HEK293 (cell line): ENCODE results near the gene NCKAP5.

ENCODE experiments used
- CTCF ChIA-PET: fragments of 350-600 bp; formaldehyde crosslinking; extraction: SDS; loops from one replicate; lab custom pipeline; 2021; ENCODE audit warnings: antibody characterized with exemption; lab: Yijun Ruan, JAX
- POLR2A ChIA-PET: fragments of 300-600 bp; formaldehyde crosslinking; extraction: SDS; loops from one replicate; lab custom pipeline; 2020; ENCODE audit warnings: antibody characterized with exemption, inconsistent platforms; lab: Yijun Ruan, JAX
- H3K27ac ChIP-seq: fragments of 200-500 bp; sonication (Bioruptor generic); 2 replicates; pipeline ENCODE4 v1.5.1; 2014; ENCODE audit warnings: low read depth, low read length, control low read depth, inconsistent platforms; ENCODE audit errors: extremely low read depth
- H3K36me3 ChIP-seq, 2 experiments: fragments of 200-500 bp in 1 of 2; sonication (Bioruptor generic) in 1 of 2; 1 replicate in 1 of 2; 2 replicates in 1 of 2; pipeline ENCODE4 v1.5.1; 2014 to 2017; ENCODE audit warnings: inconsistent platforms in 2 of 2, low read length in 2 of 2; ENCODE audit not compliant: control insufficient read depth in 2 of 2, insufficient read depth in 1 of 2
- H3K4me1 ChIP-seq: fragments of 200-500 bp; sonication (Bioruptor generic); 2 replicates; pipeline ENCODE4 v1.5.1; 2014; ENCODE audit warnings: mild to moderate bottlenecking, low read length, inconsistent platforms; ENCODE audit not compliant: control insufficient read depth, insufficient read depth
- H3K4me3 ChIP-seq: 2 replicates; pipeline ENCODE4 v1.5.1; 2011; ENCODE audit warnings: low read depth, mild to moderate bottlenecking, control low read depth, low read length, moderate library complexity
- H3K9me3 ChIP-seq: fragments of 200-500 bp; sonication (Bioruptor generic); 2 replicates; pipeline ENCODE4 v1.5.1; 2014; ENCODE audit warnings: low read depth, low read length, inconsistent platforms; ENCODE audit not compliant: control insufficient read depth, insufficient read depth
- CTCF ChIP-seq: fragments of 450-650 bp; formaldehyde crosslinking; IDR thresholded peaks from 2 replicates; pipeline ENCODE4 v1.5.1; 2016; ENCODE audit warnings: missing biosample characterization, missing genetic modification characterization
- EGR2 ChIP-seq: fragments of 450-650 bp; formaldehyde crosslinking; IDR thresholded peaks from 2 replicates; pipeline ENCODE4 v1.5.1; 2016; ENCODE audit warnings: low read depth, missing biosample characterization, missing genetic modification characterization
- GLIS2 ChIP-seq: fragments of 450-650 bp; formaldehyde crosslinking; IDR thresholded peaks from 2 replicates; pipeline ENCODE4 v1.5.1; 2016; ENCODE audit warnings: missing biosample characterization, missing genetic modification characterization
- KLF17 ChIP-seq: fragments of 450-650 bp; formaldehyde crosslinking; IDR thresholded peaks from 2 replicates; pipeline ENCODE4 v1.5.1; 2016; ENCODE audit warnings: missing biosample characterization, missing genetic modification characterization
- OSR2 ChIP-seq: fragments of 450-650 bp; formaldehyde crosslinking; IDR thresholded peaks from 2 replicates; pipeline ENCODE4 v1.5.1; 2016; ENCODE audit warnings: missing biosample characterization, missing genetic modification characterization
- PRDM2 ChIP-seq: fragments of 450-650 bp; formaldehyde crosslinking; IDR thresholded peaks from 2 replicates; pipeline ENCODE4 v1.5.1; 2016; ENCODE audit warnings: missing biosample characterization, missing genetic modification characterization, borderline replicate concordance
- REST ChIP-seq: fragments of 450-650 bp; formaldehyde crosslinking; IDR thresholded peaks from 2 replicates; pipeline ENCODE4 v1.5.1; 2016; ENCODE audit warnings: missing biosample characterization, missing genetic modification characterization
- SP2 ChIP-seq: fragments of 450-650 bp; formaldehyde crosslinking; IDR thresholded peaks from 2 replicates; pipeline ENCODE4 v1.5.1; 2016; ENCODE audit warnings: missing biosample characterization, missing genetic modification characterization
- ZBTB7A ChIP-seq: fragments of 450-650 bp; formaldehyde crosslinking; IDR thresholded peaks from 2 replicates; pipeline ENCODE4 v1.5.1; 2016; ENCODE audit warnings: low read depth, missing biosample characterization, missing genetic modification characterization
- ZFP69B ChIP-seq: fragments of 450-650 bp; formaldehyde crosslinking; IDR thresholded peaks from 2 replicates; pipeline ENCODE4 v1.5.1; 2016; ENCODE audit warnings: missing biosample characterization, missing genetic modification characterization
- ZNF121 ChIP-seq: fragments of 450-650 bp; formaldehyde crosslinking; IDR thresholded peaks from 2 replicates; pipeline ENCODE4 v1.5.1; 2016; ENCODE audit warnings: missing biosample characterization, missing genetic modification characterization
- ZNF132 ChIP-seq: fragments of 450-650 bp; formaldehyde crosslinking; IDR thresholded peaks from 2 replicates; pipeline ENCODE4 v1.5.1; 2017; ENCODE audit warnings: missing biosample characterization, missing genetic modification characterization, borderline replicate concordance
- ZNF324 ChIP-seq: fragments of 450-650 bp; formaldehyde crosslinking; IDR thresholded peaks from 2 replicates; pipeline ENCODE4 v1.5.1; 2016; ENCODE audit warnings: missing biosample characterization, missing genetic modification characterization
- ZNF341 ChIP-seq: fragments of 450-650 bp; formaldehyde crosslinking; IDR thresholded peaks from 2 replicates; pipeline ENCODE4; 2016; ENCODE audit warnings: low read depth, missing biosample characterization, missing genetic modification characterization
- ZNF416 ChIP-seq: fragments of 450-650 bp; formaldehyde crosslinking; IDR thresholded peaks from 2 replicates; pipeline ENCODE4 v1.5.1; 2016; ENCODE audit warnings: missing biosample characterization, missing genetic modification characterization
- ZNF521 ChIP-seq: fragments of 450-650 bp; formaldehyde crosslinking; IDR thresholded peaks from 2 replicates; pipeline ENCODE4 v1.5.1; 2017; ENCODE audit warnings: missing biosample characterization, mild to moderate bottlenecking, missing genetic modification characterization
- ZNF600 ChIP-seq: fragments of 450-650 bp; formaldehyde crosslinking; IDR thresholded peaks from 2 replicates; pipeline ENCODE4 v1.5.1; 2016; ENCODE audit warnings: missing biosample characterization, missing genetic modification characterization
- ZNF623 ChIP-seq: fragments of 450-650 bp; formaldehyde crosslinking; IDR thresholded peaks from 2 replicates; pipeline ENCODE4 v1.5.1; 2016; ENCODE audit warnings: missing biosample characterization, missing genetic modification characterization
- ZNF626 ChIP-seq: fragments of 450-650 bp; sonication (Bioruptor Pico); formaldehyde crosslinking; IDR thresholded peaks from 2 replicates; pipeline ENCODE4 v1.5.1; 2018; ENCODE audit warnings: missing biosample characterization, missing genetic modification characterization, inconsistent platforms
- ZNF747 ChIP-seq: fragments of 450-650 bp; formaldehyde crosslinking; IDR thresholded peaks from 2 replicates; pipeline ENCODE4 v1.5.1; 2016; ENCODE audit warnings: missing biosample characterization, missing genetic modification characterization
- ZNF791 ChIP-seq: fragments of 450-650 bp; formaldehyde crosslinking; IDR thresholded peaks from 2 replicates; pipeline ENCODE4 v1.5.1; 2016; ENCODE audit warnings: missing biosample characterization, missing genetic modification characterization
- ZNF843 ChIP-seq: fragments of 450-650 bp; formaldehyde crosslinking; IDR thresholded peaks from 2 replicates; pipeline ENCODE4 v1.5.1; 2016; ENCODE audit warnings: missing biosample characterization, missing genetic modification characterization
- ZSCAN30 ChIP-seq: fragments of 450-650 bp; IDR thresholded peaks from 2 replicates; pipeline ENCODE4 v1.5.1; 2018; ENCODE audit warnings: missing biosample characterization, mild to moderate bottlenecking, missing genetic modification characterization, moderate library complexity

NCKAP5 gene

GRCh38 chr2:132859590-132859989 lies 708.7 kb downstream of the NCKAP5 start (continued):
- TF ChIP-seq ZNF521 (tag by site-specific recombination) = no peak
- TF ChIP-seq, all 188 proteins: peak for 0

GRCh38 chr2:132857319-132857718 lies 710.9 kb downstream of the NCKAP5 start:
- no peak overlapping the region for H3K4me3 ChIP-seq
- no peak for TF ChIP-seq ZNF324 (tag by site-specific recombination)
- no peak for TF ChIP-seq GLIS2 (tag by site-specific recombination)
- TF ChIP-seq ZNF416 (tag by site-specific recombination) = no peak
- no peak for TF ChIP-seq ZNF626 (tag by site-specific recombination)
- no peak for TF ChIP-seq ZNF132 (tag by site-specific recombination)
- TF ChIP-seq ZNF121 (tag by site-specific recombination) = no peak
- no peak for TF ChIP-seq KLF17
- no peak for TF ChIP-seq SP2 (tag by site-specific recombination)
- TF ChIP-seq EGR2 (tag by site-specific recombination) = no peak
- TF ChIP-seq ZNF341 = no peak
- TF ChIP-seq ZSCAN30 (tag by site-specific recombination) = no peak
- TF ChIP-seq ZNF600 (tag by site-specific recombination) = no peak
- no peak for TF ChIP-seq ZNF623 (tag by site-specific recombination)
- no peaks in the 10 kb centered on the region for H3K4me1 ChIP-seq
- H3K36me3 ChIP-seq = no peaks in the 10 kb centered on the region
- POLR2A ChIA-PET = no interaction called here
- CTCF ChIA-PET = no interaction called here
- H3K9me3 ChIP-seq = no peaks in the 10 kb centered on the region
- no peak overlapping the region for H3K27ac ChIP-seq

GRCh38 chr2:132850688-132851087 lies 717.6 kb downstream of the NCKAP5 start:
- ChIA-PET POLR2A (no interaction called here), CTCF (no interaction called here)
- H3K4me3 ChIP-seq = no peak overlapping the region
- no peaks in the 10 kb centered on the region for H3K9me3 ChIP-seq
- no peaks in the 10 kb centered on the region for H3K4me1 ChIP-seq
- no peaks in the 10 kb centered on the region for H3K36me3 ChIP-seq
- no peak overlapping the region for H3K27ac ChIP-seq
- no peak for TF ChIP-seq REST (tag by site-specific recombination)
- TF ChIP-seq ZBTB7A (tag by site-specific recombination) = no peak
- no peak for TF ChIP-seq ZNF791 (tag by site-specific recombination)
- no peak for TF ChIP-seq ZNF623 (tag by site-specific recombination)
- TF ChIP-seq ZNF843 (tag by site-specific recombination) = no peak
- TF ChIP-seq ZNF747 (tag by site-specific recombination) = no peak
- TF ChIP-seq CTCF = no peak
- TF ChIP-seq SP2 (tag by site-specific recombination) = no peak
- TF ChIP-seq ZSCAN30 (tag by site-specific recombination) = no peak
- no peak for TF ChIP-seq PRDM2
- no peak for TF ChIP-seq OSR2 (tag by site-specific recombination)
- no peak for TF ChIP-seq ZFP69B
